Measurements from ENCODE around the gene DKK3. TPM values are rescaled to one million over a fixed set of nuclear protein-coding genes. Genes with fewer than 3 reads are reported as not detected.

The DKK3 gene
- total RNA-seq, 1 experiment from 2014 or later, result 156 TPM

- ChIA-PET CTCF (interaction anchor here (1.9 kb wide), 1 partner anchor 39 kb away, joined by 7 read pairs; no protein-coding TSS in a partner anchor), POLR2A (no interaction called here)
- DNase-seq, result no peak
- no peak for TF ChIP-seq CTCF (IDR thresholded peaks at IDR 0.05; ENCODE audit: insufficient read depth in 1 of 2, low read depth in 1 of 2, low read length in 1 of 2, severe bottlenecking in 1 of 2, unreplicated experiment in 1 of 2)
- no peaks in the 10 kb centered on the region for H3K27me3 ChIP-seq (replicated peaks; ENCODE audit: control insufficient read depth, insufficient read depth, low read length)
- no peak overlapping the region for H3K4me3 ChIP-seq (ENCODE audit: low read depth, low read length)
- BruUV-seq (replicated peaks), result no TSS peak
- peaks cover 30% of the 10 kb centered on the region for H3K36me3 Mint-ChIP-seq (ENCODE audit: insufficient read depth, unreplicated experiment)
- peaks cover 10% of the 10 kb centered on the region for H3K4me1 Mint-ChIP-seq (ENCODE audit: low read depth, unreplicated experiment)
- H3K27me3 Mint-ChIP-seq (ENCODE audit: insufficient read depth, unreplicated experiment), result no peaks in the 10 kb centered on the region
- intact Hi-C loops (cut with micrococcal nuclease; ENCODE audit: unreplicated experiment), result no loop called here
- H3K9me3 ChIP-seq, result no peaks in the 10 kb centered on the region
- H3K4me1 ChIP-seq, result peaks cover 14% of the 10 kb centered on the region; the same call in 1 of the 2 replicates
- H3K9me3 Mint-ChIP-seq (ENCODE audit: unreplicated experiment), result no peaks in the 10 kb centered on the region
- peaks cover 13% of the 10 kb centered on the region for H3K36me3 ChIP-seq (ENCODE audit: control insufficient read depth, insufficient read depth, low read length)
- H3K27ac Mint-ChIP-seq (ENCODE audit: unreplicated experiment), result no peak overlapping the region
- H3K4me3 Mint-ChIP-seq (ENCODE audit: unreplicated experiment), result no peak overlapping the region
Observed at GRCh38 chr11:12005061-12005460, 3.4 kb downstream of the DKK3 start.

- CTCF ChIA-PET, result interaction anchor here (1.9 kb wide), 1 partner anchor 40 kb away, joined by 7 read pairs; no protein-coding TSS in a partner anchor
- no peak overlapping the region for H3K4me3 Mint-ChIP-seq (ENCODE audit: unreplicated experiment)
- peaks cover 7% of the 10 kb centered on the region; the same call in 1 of the 2 replicates for H3K4me1 ChIP-seq
- no peak for TF ChIP-seq CTCF (IDR thresholded peaks at IDR 0.05; ENCODE audit: insufficient read depth in 1 of 2, low read depth in 1 of 2, low read length in 1 of 2, severe bottlenecking in 1 of 2, unreplicated experiment in 1 of 2)
- H3K9me3 ChIP-seq, result no peaks in the 10 kb centered on the region
- no peak for DNase-seq
- no TSS peak for BruUV-seq (replicated peaks)
- intact Hi-C loops (cut with micrococcal nuclease; ENCODE audit: unreplicated experiment), result no loop called here
- peaks cover 9% of the 10 kb centered on the region for H3K4me1 Mint-ChIP-seq (ENCODE audit: low read depth, unreplicated experiment)
- peaks cover 13% of the 10 kb centered on the region for H3K36me3 ChIP-seq (ENCODE audit: control insufficient read depth, insufficient read depth, low read length)
- no peak overlapping the region for H3K4me3 ChIP-seq (ENCODE audit: low read depth, low read length)
- H3K9me3 Mint-ChIP-seq (ENCODE audit: unreplicated experiment), result no peaks in the 10 kb centered on the region
- H3K27ac Mint-ChIP-seq (ENCODE audit: unreplicated experiment), result no peak overlapping the region
- H3K27me3 ChIP-seq (replicated peaks; ENCODE audit: control insufficient read depth, insufficient read depth, low read length), result no peaks in the 10 kb centered on the region
- H3K27me3 Mint-ChIP-seq (ENCODE audit: insufficient read depth, unreplicated experiment), result no peaks in the 10 kb centered on the region
- POLR2A ChIA-PET, result interaction anchor here (0.6 kb wide), 1 partner anchor 42 kb away, joined by 20 read pairs; no protein-coding TSS in a partner anchor
- H3K36me3 Mint-ChIP-seq (ENCODE audit: insufficient read depth, unreplicated experiment), result peaks cover 39% of the 10 kb centered on the region
Observed at GRCh38 chr11:12003815-12004214, 4.6 kb downstream of the DKK3 start.

- ChIA-PET CTCF (no interaction called here), POLR2A (interaction anchor here (0.6 kb wide), 1 partner anchor 42 kb away, joined by 20 read pairs; no protein-coding TSS in a partner anchor)
- intact Hi-C loops (cut with micrococcal nuclease; ENCODE audit: unreplicated experiment), result no loop called here
- Histone ChIP-seq H3K4me3 (ENCODE audit: low read depth, low read length) (no peak overlapping the region), H3K9me3 (no peaks in the 10 kb centered on the region), H3K36me3 (ENCODE audit: control insufficient read depth, insufficient read depth, low read length) (peaks cover 13% of the 10 kb centered on the region), H3K4me1 (peaks cover 7% of the 10 kb centered on the region; the same call in 1 of the 2 replicates), H3K27me3 (replicated peaks; ENCODE audit: control insufficient read depth, insufficient read depth, low read length) (no peaks in the 10 kb centered on the region)
- H3K4me3 Mint-ChIP-seq (ENCODE audit: unreplicated experiment), result no peak overlapping the region
- H3K27me3 Mint-ChIP-seq (ENCODE audit: insufficient read depth, unreplicated experiment), result no peaks in the 10 kb centered on the region
- no peak for DNase-seq
- H3K9me3 Mint-ChIP-seq (ENCODE audit: unreplicated experiment), result no peaks in the 10 kb centered on the region
- H3K27ac Mint-ChIP-seq (ENCODE audit: unreplicated experiment), result no peak overlapping the region
- peaks cover 9% of the 10 kb centered on the region for H3K4me1 Mint-ChIP-seq (ENCODE audit: low read depth, unreplicated experiment)
- BruUV-seq (replicated peaks), result no TSS peak
- TF ChIP-seq CTCF (IDR thresholded peaks at IDR 0.05; ENCODE audit: insufficient read depth in 1 of 2, low read depth in 1 of 2, low read length in 1 of 2, severe bottlenecking in 1 of 2, unreplicated experiment in 1 of 2), result no peak
- H3K36me3 Mint-ChIP-seq (ENCODE audit: insufficient read depth, unreplicated experiment), result peaks cover 44% of the 10 kb centered on the region
Observed at GRCh38 chr11:12003336-12003735, 5.1 kb downstream of the DKK3 start.
